Transverse colon (tissue), 4 donors: ENCODE measurements around the gene ANXA10. TPM values are rescaled to one million over a fixed set of nuclear protein-coding genes. Genes with fewer than 3 reads are reported as not detected.

Experiments used
- DNase-seq: peaks from one replicate; pipeline ENCODE4 v3.0.0-alpha.2; 2019
- H3K27ac ChIP-seq, 4 donors: fragments of 200-600 bp; sonication (generic); 2 replicates each; pipeline ENCODE4 v1.5.1; 2016 to 2018; ENCODE audit warnings: inconsistent platforms in 4 of 4
- H3K27me3 ChIP-seq: fragments of 200-600 bp; sonication (generic); 2 replicates; pipeline ENCODE4 v1.5.1; 2017; ENCODE audit warnings: inconsistent platforms
- H3K36me3 ChIP-seq, 4 donors: fragments of 200-600 bp; sonication (generic); 2 replicates each; pipeline ENCODE4 v1.5.1; 2017 to 2019; ENCODE audit warnings: inconsistent platforms in 4 of 4
- H3K4me1 ChIP-seq, 4 donors: fragments of 200-600 bp; sonication (generic); 2 replicates each; pipeline ENCODE4 v1.5.1; 2017 to 2020; ENCODE audit warnings: inconsistent platforms in 4 of 4
- H3K4me3 ChIP-seq, 4 donors: fragments of 200-600 bp; sonication (generic); 1 replicate in 1 of 4; 2 replicates in 3 of 4; pipeline versions ENCODE4 v1.5.1 to v1.6.1; 2017 to 2019; ENCODE audit warnings: inconsistent platforms in 4 of 4
- H3K9me3 ChIP-seq, 2 donors: fragments of 200-600 bp; sonication (generic); 2 replicates each; pipeline ENCODE4 v1.5.1; 2017 to 2019; ENCODE audit warnings: inconsistent platforms in 2 of 2
- CTCF ChIP-seq, 5 experiments: fragments of 200-600 bp in 3 of 5; fragments of 450-650 bp in 2 of 5; sonication (generic) in 3 of 5; IDR thresholded peaks; 1 replicate in 2 of 5; 2 replicates in 3 of 5; pipeline ENCODE4 v1.5.1; 2016 to 2017; ENCODE audit warnings: antibody characterized with exemption in 5 of 5, inconsistent platforms in 3 of 5, mild to moderate bottlenecking in 2 of 5, moderate library complexity in 1 of 5
- EP300 ChIP-seq: sonication (generic); formaldehyde crosslinking; IDR thresholded peaks from one replicate; pipeline ENCODE4 v1.6.1; 2017; ENCODE audit warnings: antibody characterized with exemption, low read depth
- POLR2A ChIP-seq: fragments of 450-650 bp; IDR thresholded peaks from one replicate; pipeline ENCODE4 v1.6.1; 2016; ENCODE audit warnings: antibody characterized with exemption, mild to moderate bottlenecking, moderate library complexity
- POLR2AphosphoS5 ChIP-seq, 3 donors: sonication (generic); formaldehyde crosslinking; IDR thresholded peaks; one replicate each; pipeline ENCODE4 v1.6.1; 2016; ENCODE audit warnings: antibody characterized with exemption in 3 of 3
- WGBS, 2 donors: methylation state at CpG; one replicate each; pipeline ENCODE4 v1.1.5; 2018; ENCODE audit warnings: low coverage in 1 of 2; 5-methylcytosine and 5-hydroxymethylcytosine counted together
- in situ Hi-C, 4 donors: fragments of 200-750 bp; cut with MboI; loops; one replicate each; pipeline versions ENCODE4 v1.15.0 to v1.15.1; 2017; ENCODE audit warnings: low sequenced_read_pairs in 3 of 4, low pct_ligation_motif_present in 1 of 4, low pct_unique_long_range_greater_than_20kb in 1 of 4
- intact Hi-C: fragments of 100-400 bp; cut with DNase I; formaldehyde crosslinking; loops from one replicate; pipeline ENCODE4 v1.15.1; 2023; ENCODE audit warnings: low total_unique reads
- total RNA-seq, 4 donors: library from RNA; depleted of rRNA; stranded (reverse); fragments of >200 nt; gene quantifications; one replicate each; pipeline ENCODE4 v1.1.0, GENCODE V29; 2016

ANXA10 gene
- total RNA-seq, 4 donors from 2014 or later = 0.82 TPM; not detected in 3

DNA sequence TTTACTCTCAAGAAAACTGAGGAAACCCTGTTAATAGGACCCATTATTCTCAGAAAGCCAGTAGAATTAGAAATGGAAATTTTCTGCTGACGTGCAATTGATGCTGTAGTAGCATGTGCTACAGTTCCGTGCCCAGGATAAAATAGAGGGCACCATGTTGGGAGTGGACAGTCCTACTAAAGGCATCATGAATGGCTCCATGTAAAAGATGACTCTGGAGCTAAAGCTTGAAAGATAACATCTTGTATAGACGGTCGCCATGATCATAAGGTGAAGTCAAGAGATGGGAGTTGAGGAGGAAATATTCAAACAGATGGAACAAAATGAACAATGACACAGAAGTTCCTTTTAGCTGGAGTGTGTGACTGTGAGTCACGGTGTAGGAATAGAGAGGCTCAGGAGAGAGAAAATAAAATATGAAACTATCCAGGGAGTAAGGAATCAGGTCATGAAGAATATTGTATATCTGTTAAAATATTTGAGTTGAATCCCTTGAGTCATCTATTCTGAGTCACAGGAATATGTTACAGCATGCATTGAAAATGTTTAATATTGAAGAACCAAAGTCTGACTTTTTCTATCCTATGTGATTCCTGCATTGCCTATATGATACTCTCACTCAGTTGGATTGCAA lies 31.8 kb downstream of the ANXA10 start:
- H3K27ac ChIP-seq = no peak overlapping the region
- in situ Hi-C loops = no loop called here
- H3K4me3 ChIP-seq = no peak overlapping the region
- H3K27me3 ChIP-seq = no peaks in the 10 kb centered on the region
- TF ChIP-seq EP300 (no peak), POLR2AphosphoS5 (IDR thresholded peaks at IDR 0.05) (no peak), CTCF (IDR thresholded peaks at IDR 0.05) (no peak), POLR2A (no peak)
- intact Hi-C loops = no loop called here
- no peaks in the 10 kb centered on the region for H3K36me3 ChIP-seq
- no peaks in the 10 kb centered on the region for H3K4me1 ChIP-seq
- no peaks in the 10 kb centered on the region for H3K9me3 ChIP-seq
- no peak for DNase-seq
- WGBS, 2 donors = 79 to 89% methylated on average over 3 to 5 of the region's 5 CpGs

DNA sequence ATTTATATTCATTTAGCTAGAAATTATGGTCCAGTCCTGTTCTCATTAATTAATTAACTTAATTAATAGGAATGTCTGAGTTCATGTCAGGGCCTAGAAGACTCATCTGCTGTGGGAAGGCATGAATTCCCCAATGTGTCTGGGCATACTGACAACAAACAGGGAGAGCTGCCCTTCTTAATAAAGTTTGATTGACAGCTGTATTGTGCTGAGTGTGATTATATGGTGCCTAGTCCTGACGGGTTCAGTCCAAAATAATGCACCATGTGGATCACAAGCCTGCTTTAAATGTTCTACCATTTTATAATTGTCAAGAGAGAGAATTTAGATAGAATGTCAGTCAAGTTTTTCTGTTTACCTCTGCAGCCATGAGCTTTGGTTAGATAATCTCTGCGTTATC lies 34.6 kb downstream of the ANXA10 start:
- intact Hi-C loops (no loop called here), in situ Hi-C loops (no loop called here)
- Histone ChIP-seq H3K9me3 (no peaks in the 10 kb centered on the region), H3K4me3 (no peak overlapping the region), H3K27ac (no peak overlapping the region), H3K4me1 (no peaks in the 10 kb centered on the region), H3K27me3 (no peaks in the 10 kb centered on the region), H3K36me3 (no peaks in the 10 kb centered on the region)
- no peak for DNase-seq
- no peak for TF ChIP-seq POLR2AphosphoS5 (IDR thresholded peaks at IDR 0.05)
- TF ChIP-seq EP300 = no peak
- TF ChIP-seq POLR2A = no peak
- no peak for TF ChIP-seq CTCF (IDR thresholded peaks at IDR 0.05)
- WGBS, 2 donors = 74 to 100% methylated on average over 1 to 2 of the region's 2 CpGs

GRCh38 chr4:168128601-168129000 lies 36.3 kb downstream of the ANXA10 start:
- H3K36me3 ChIP-seq = no peaks in the 10 kb centered on the region
- H3K27me3 ChIP-seq = no peaks in the 10 kb centered on the region
- no peak for DNase-seq
- TF ChIP-seq CTCF (IDR thresholded peaks at IDR 0.05) (no peak), POLR2A (no peak), POLR2AphosphoS5 (IDR thresholded peaks at IDR 0.05) (no peak), EP300 (no peak)
- H3K4me1 ChIP-seq = no peaks in the 10 kb centered on the region
- in situ Hi-C loops (no loop called here), intact Hi-C loops (no loop called here)
- no peak overlapping the region for H3K4me3 ChIP-seq
- H3K27ac ChIP-seq = no peak overlapping the region
- H3K9me3 ChIP-seq = no peaks in the 10 kb centered on the region

GRCh38 chr4:168129046-168129772 lies 36.9 kb downstream of the ANXA10 start:
- Histone ChIP-seq H3K4me3 (no peak overlapping the region), H3K27me3 (no peaks in the 10 kb centered on the region), H3K4me1 (no peaks in the 10 kb centered on the region), H3K36me3 (no peaks in the 10 kb centered on the region), H3K9me3 (no peaks in the 10 kb centered on the region), H3K27ac (no peak overlapping the region)
- DNase-seq = no peak
- intact Hi-C loops = no loop called here
- TF ChIP-seq EP300 (no peak), POLR2A (no peak), POLR2AphosphoS5 (IDR thresholded peaks at IDR 0.05) (no peak), CTCF (IDR thresholded peaks at IDR 0.05) (no peak)
- in situ Hi-C loops = no loop called here
- 46 to 53% methylated on average over 5 to 6 of the region's 6 CpGs for WGBS, 2 donors
